GM18507 (cell line): ENCODE results near the gene KLHL25.

Experiments used
- DNase-seq: peaks from one replicate; pipeline ENCODE4 v3.0.0; 2011; ENCODE audit warnings: low read depth; ENCODE audit not compliant: insufficient read length; ENCODE audit errors: extremely low spot score
- FAIRE-seq: peaks from 2 replicates; lab custom pipeline; 2011; peaks lifted over from hg19 to GRCh38; lab: Jason Lieb, UNC

KLHL25 gene

GRCh38 chr15:85752491-85752961, 42.2 kb downstream of the KLHL25 start:
- FAIRE-seq: no peak
- DNase-seq: no peak

DNA sequence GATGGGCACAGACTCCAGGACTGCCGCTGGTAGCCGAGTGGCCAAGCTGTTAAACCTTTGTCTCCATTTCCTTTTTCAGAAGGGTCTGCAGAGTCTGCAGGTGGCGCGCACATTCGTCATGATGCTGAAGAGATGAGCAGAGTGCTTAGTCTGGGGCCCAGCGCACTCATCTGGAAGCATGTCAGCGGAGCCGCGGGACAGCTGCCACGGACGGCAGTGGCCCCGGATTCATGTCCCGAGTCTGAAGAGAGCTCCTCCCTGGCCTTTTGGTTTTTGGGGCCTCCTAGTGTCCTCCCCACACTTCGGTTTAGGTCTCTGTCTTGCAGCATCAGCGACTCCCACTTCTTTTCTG, 42.6 kb downstream of the KLHL25 start:
- DNase-seq: no peak
- FAIRE-seq: no peak

- FAIRE-seq: no peak
- DNase-seq: no peak
These were observed 43.2 kb downstream of the KLHL25 start for GRCh38 chr15:85751291-85752123.

DNA sequence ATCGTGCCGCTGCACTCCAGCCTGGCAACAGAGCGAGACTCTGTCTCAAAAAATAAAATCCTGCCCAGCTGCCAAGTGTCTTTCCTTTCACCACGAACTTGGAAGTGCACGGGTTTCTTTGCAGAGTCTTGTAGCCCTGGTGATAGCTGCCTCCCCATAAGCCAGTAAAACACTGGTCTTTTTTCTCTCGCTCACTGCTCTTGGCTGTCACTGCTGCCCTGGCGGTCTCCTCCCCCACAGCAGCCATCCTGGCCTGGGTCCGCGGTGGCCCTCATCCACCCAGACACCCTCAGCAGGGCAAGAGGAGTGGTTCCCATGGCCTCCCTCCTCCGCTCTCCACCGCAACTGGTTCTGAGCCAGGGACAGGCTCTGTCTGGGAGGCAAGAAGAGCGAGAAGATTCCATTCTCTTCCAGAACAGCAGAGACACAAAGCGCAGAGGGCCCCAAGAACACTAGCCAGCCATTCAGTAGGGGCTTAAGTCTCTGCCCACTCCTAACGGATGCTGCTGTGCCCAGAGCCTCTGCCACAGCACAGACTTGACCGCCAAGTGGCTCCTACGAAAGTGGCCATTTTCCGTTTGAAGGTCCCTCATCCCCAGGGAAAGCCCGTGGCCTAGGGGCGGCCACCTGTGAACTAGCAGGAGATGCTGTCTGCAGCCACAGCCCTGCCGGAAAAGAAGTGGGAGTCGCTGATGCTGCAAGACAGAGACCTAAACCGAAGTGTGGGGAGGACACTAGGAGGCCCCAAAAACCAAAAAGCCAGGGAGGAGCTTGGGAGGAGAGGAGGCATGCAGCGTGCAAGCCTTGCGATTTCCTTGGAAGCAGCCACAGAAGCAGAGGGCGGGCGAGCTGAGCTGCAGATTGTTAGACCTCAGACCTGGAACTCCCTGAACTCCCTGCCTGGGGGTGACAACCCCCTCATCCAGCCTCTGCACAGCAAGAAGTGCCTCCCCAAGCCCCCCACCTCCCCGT, 44.1 kb downstream of the KLHL25 start:
- FAIRE-seq (no peak), DNase-seq (no peak)

- no peak for FAIRE-seq
- DNase-seq: no peak
These were observed 45.2 kb downstream of the KLHL25 start for GRCh38 chr15:85749261-85750151.

DNA sequence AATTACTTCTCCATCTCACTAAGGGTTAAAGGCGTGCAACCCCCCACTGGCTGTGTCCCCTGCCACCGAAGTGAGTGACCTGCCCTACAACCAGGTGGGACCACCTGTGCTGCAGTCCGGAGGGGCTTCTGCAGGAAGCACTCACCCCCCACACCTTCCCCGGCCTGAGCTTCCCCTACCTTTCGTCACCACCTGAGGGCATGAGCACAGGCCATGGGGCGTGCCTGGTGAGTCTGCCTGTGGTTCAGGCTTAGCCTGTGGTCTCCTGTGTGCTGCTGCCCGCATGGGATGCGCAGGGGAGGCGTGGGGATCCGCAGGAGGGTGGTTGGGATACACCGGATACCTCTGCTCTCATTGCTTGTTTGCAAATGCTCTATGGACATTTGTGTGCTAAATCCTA, 46.0 kb downstream of the KLHL25 start:
- no peak for FAIRE-seq
- no peak for DNase-seq

DNA sequence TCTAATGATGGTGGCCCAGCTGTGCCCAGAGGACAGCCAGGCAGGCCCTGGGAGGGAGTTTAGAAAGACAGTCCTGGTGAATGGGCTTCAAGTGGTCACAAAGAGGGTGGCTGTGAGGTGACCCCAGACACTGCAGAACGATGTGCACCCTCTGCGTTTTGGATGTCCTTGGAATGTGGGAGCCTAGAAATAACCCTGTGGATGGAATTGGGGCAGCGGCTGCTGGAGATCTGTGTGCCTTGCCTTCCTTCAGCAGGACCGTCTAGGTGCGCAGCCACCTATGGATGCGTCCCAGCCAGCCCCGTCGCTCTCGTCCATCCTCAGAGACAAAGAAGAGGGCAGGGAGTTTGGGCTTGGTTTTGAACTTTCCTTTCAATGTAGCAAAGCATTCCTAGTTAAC, 46.5 kb downstream of the KLHL25 start:
- no peak for FAIRE-seq

DNA sequence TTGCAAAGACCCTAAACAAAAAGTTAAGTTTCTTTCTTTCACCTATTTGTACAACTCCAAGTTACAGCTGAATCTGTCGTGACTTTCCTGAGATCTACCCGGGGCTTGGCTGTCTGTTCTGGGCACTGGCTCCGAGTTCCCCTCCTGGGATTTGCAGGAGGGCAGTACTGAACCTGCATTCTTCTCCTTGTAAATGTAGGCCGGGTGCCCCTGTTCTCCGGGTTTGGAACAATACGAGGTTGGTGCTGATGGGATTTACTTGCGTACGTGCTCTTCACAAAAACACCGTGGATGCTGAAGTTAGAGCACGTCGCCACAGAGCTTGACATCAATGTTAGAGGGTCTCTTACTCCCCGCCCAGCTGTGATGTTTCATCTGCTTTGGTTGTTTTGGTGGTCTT, 48.1 kb downstream of the KLHL25 start:
- DNase-seq (no peak), FAIRE-seq (no peak)

More for the DNA sequence above, 46.5 kb downstream of the KLHL25 start:
- DNase-seq: no peak

GRCh38 chr15:85745525-85746150, 49.1 kb downstream of the KLHL25 start:
- FAIRE-seq: no peak
- no peak for DNase-seq

DNA sequence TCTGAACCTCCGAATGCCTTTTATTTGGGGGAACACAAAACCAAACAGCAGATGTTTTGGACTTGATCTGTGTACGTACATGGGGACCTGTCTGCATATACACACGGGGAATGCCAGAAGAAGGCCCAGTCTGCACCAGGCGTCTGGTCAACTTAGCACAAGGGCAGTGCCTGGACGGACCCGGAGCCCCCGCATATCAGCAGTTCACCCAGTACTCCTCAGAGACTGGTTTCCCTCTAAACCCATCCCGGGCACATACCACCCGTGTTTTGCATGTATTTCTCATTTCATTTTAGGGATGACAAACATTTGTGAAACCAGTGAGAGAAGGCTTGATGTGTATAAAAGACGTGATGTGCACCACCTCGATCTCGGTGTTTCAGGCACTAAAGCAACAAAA, 49.7 kb downstream of the KLHL25 start:
- DNase-seq (no peak), FAIRE-seq (no peak)

GRCh38 chr15:85744579-85744978, 50.1 kb downstream of the KLHL25 start:
- DNase-seq (no peak), FAIRE-seq (no peak)

GRCh38 chr15:85743392-85744055, 51.2 kb downstream of the KLHL25 start:
- FAIRE-seq (no peak), DNase-seq (no peak)

- FAIRE-seq: no peak
- DNase-seq: no peak
These were observed 52.4 kb downstream of the KLHL25 start for GRCh38 chr15:85742186-85742821.

GRCh38 chr15:85741662-85742061, 53.1 kb downstream of the KLHL25 start:
- FAIRE-seq: no peak
- no peak for DNase-seq

GRCh38 chr15:85741021-85741421, 53.7 kb downstream of the KLHL25 start:
- FAIRE-seq (no peak), DNase-seq (no peak)

DNA sequence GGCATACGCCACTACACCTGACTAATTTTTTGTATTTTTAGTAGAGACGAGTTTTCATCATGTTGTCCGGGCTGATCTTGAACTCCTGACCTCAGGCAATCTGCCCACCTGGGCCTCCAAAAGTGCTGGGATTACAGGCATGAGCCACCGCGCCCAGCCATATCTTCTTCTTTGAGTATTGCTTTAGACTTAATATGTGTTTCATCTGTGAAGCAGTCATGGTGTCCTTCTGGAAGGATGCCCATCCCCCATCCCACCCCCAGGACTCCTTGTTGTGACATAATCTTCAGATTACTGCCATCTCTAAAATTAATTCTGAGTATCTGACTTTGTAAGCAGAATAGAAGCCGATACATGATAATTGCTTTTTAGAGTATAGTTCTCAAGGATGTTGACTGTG, 57.7 kb downstream of the KLHL25 start:
- no peak for FAIRE-seq
- DNase-seq: no peak

DNA sequence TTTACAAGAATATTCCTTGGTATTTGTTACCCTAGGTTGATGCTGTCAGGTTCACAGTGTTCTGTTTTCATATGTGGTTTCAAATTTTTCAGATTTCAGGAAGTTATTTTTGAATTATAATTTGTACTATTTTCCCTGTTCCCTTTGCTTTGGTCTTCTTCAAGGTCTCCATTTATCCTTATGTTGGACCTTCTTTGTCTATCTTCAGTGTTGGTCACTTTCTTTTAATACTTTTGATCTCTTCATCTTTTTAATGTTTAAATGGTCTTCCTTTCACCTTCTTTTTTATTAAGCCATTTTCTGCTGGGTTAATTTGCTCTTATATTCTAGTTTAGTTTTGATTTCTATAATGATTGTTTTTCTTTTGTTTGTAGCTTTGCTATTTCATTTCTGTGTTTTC, 61.3 kb downstream of the KLHL25 start:
- FAIRE-seq (no peak), DNase-seq (no peak)
